SH-SY5Y (cell line): ENCODE measurements around the gene DDX50.

ENCODE experiments used
- GATA2 ChIP-seq: IDR thresholded peaks from 2 replicates; pipeline ENCODE4 v1.6.1; 2011; ENCODE audit warnings: mild to moderate bottlenecking, low read depth, low read length
- GATA3 ChIP-seq: IDR thresholded peaks from 2 replicates; pipeline ENCODE4 v1.6.1; 2011; ENCODE audit warnings: low read depth, mild to moderate bottlenecking, low read length, moderate library complexity

DDX50 gene, protein sequence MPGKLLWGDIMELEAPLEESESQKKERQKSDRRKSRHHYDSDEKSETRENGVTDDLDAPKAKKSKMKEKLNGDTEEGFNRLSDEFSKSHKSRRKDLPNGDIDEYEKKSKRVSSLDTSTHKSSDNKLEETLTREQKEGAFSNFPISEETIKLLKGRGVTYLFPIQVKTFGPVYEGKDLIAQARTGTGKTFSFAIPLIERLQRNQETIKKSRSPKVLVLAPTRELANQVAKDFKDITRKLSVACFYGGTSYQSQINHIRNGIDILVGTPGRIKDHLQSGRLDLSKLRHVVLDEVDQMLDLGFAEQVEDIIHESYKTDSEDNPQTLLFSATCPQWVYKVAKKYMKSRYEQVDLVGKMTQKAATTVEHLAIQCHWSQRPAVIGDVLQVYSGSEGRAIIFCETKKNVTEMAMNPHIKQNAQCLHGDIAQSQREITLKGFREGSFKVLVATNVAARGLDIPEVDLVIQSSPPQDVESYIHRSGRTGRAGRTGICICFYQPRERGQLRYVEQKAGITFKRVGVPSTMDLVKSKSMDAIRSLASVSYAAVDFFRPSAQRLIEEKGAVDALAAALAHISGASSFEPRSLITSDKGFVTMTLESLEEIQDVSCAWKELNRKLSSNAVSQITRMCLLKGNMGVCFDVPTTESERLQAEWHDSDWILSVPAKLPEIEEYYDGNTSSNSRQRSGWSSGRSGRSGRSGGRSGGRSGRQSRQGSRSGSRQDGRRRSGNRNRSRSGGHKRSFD

DNA sequence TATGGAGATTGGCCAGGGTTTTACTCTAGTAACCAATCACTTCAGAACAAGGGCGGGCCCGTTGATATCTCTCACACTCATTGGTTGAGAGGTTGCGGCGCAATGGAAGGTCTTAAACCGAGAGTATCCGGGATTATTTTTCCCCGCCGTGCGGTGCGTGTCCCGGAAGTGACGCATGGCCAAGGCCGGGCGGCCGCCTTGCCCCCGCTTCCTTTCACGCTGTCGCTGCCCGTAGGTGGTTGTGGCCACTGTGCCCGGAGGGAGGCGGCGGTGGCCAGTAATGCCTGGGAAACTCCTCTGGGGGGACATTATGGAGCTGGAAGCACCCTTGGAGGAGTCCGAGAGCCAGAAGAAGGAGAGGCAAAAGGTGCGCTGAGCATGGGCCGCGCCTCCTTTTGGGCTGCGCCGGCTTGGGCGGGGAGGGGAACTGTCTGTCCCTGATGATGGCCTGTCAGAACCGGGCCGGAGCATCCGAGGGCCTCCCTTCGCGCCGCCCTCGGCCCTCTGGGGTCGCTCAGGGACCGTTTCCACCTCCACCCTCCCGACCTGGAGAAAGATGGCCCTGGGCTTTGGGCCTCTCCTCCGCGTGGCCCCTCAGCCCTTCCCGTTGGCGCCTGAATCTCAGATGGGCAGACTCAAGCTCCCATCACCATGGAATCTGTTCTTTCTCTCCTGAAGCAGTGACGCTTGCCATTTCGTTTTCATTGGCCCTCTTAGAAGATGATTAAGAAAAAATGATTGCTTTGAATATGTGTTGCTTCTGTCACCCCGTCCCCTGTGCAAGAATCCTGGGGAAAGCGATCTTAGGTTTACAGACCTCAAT lies at the start of gene DDX50:
Gene DDX50, plus strand, starts transcription at position 211 of the 823 bp plus-strand sequence. Its CDS starts 70 bp downstream, at position 281.
- TF ChIP-seq GATA3, result no peak
- no peak for TF ChIP-seq GATA2

DNA sequence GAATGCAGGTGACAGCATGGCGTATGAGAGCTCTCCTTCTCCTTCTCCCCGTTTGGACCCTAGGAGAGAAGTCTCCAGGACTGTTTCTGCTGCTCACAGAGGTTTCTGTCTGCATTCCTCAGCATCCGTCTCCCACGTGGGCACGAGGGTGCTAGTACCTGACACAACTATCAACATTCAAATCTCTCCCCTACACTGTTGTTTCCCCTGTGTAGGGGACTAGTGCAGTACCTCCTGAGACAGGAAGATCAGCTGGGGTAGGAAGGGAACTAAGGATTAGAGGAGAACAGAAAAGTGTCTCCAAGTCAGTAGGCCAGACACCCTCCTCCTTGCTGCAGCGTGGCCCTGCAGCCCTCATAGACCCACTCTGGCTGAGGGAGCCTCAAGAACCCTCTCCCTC lies 44.8 kb upstream of the DDX50 start:
- TF ChIP-seq GATA2, result no peak
- no peak for TF ChIP-seq GATA3

DNA sequence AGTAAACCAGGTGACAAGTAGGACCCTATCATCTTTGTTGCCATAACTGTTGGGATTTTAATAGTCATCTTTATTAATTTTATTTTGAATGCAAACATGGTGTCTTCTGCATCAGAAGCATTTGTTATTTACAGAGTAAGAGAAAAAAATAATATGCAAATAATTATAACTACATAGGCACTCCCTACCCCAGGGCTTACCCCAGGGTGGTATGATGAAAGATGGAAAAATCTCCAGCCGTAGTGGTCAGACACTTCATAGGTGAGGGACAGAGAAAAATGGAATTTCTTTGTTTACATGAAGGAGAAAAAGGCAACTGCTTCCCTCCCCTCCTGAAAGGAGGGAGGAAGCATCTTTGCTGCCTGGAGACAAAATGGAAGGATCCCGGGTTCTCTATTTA lies 44.1 kb upstream of the DDX50 start:
- TF ChIP-seq GATA2 (no peak), GATA3 (no peak)

DNA sequence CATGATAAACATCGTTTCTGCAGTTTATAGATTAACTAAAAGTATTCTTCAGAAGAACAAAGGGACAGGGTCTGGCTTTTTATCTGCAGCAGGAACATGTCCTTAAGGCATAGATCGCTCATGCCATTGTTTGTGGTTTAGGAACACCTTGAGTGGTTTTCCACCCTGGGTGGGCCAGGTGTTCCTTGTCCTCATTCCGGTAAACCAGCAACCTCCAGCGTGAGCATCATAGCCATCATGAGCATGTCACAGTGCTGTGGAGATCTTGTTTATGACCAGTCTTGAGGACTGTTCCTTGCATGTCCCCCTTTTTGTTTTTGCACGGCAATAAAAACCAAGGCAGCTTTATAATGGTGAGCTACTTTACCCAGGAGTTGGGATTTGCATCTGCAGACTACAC lies 39.9 kb upstream of the DDX50 start:
- TF ChIP-seq GATA2, result no peak
- TF ChIP-seq GATA3, result no peak

DNA sequence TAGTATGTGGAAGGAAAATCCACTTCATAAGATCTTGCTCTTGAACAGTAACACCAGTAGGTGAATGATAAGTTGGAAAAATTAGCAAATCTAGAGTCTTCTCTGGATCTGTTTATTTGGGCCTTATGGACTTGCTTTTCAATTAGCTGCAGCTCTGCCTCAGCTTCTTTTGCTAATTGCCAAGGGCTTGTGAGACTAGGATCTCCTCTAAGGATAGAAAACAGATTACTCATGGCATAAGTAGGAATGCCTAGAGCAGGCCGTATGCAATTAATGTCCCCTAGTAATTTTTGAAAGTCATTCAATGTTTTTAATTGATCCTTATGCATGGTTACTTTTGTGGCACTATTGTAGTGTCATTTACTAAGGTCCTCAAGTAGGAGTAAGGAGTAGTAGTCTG lies 36.5 kb upstream of the DDX50 start:
- TF ChIP-seq GATA2 (no peak), GATA3 (no peak)

DNA sequence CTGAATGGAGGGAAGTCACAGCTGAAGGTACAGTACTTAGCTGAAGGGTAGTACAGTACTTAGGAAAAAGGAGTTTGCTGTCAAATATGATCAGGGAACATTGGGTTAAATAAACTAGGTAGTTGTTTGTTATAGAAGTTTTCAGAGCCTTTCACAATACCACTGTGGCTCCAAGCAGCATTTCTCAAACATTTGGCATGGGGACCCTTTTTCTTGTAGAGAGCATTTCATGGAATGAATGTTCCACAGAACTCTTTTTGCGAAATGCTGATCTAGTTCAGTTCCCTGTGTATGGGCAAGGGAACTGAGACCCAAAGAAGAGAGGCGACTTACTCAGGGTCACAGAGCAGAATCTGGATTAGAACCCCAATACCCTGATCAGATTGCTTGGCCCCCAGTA lies 31.5 kb upstream of the DDX50 start:
- TF ChIP-seq GATA2 (no peak), GATA3 (no peak)

DNA sequence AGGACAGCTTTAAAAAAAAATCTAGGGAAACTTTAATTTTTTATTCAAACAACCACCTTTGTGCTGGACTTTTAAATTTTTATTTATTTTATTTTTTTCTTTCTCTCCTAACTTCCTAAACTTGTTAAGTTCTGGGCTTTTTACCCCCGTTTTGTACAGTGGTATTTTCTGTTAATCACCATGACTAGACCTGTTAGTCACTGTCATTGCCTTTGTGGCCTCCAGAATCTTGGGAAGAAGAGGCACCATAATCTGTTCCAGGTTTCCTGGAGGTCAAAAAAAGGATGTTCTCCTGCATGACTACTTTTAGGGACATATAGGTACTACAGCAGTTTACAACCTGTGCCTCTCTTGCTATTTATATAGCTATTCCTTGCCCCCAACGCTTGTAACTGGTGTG lies 31.1 kb upstream of the DDX50 start:
- no peak for TF ChIP-seq GATA3
- no peak for TF ChIP-seq GATA2

DNA sequence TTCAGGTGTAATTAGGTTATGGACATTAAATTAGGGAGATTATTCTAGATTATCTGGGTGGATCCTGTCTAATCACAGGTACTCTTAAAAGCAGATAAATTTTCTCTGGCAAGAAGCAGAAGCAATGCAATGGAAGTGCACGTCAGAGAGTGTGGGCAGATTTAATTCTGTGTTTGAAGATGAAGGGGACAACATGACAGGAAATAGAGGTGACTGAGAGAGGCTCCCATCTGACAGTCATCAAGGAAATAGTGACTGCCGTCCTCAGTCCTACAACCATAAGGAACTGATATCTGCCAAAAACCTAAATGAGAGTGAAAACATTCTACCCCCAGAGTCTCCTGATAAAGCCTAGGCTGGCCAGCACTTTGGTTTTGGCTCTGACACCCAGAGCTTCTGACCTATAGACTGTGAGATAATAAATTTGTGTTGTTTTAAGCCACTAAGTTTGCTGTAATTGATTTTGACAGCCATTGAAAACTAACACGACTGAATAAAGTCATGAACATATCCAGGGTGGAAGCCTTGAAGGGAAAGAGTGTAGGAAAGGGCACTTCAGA lies 30.5 kb upstream of the DDX50 start:
- TF ChIP-seq GATA3 (no peak), GATA2 (no peak)

DNA sequence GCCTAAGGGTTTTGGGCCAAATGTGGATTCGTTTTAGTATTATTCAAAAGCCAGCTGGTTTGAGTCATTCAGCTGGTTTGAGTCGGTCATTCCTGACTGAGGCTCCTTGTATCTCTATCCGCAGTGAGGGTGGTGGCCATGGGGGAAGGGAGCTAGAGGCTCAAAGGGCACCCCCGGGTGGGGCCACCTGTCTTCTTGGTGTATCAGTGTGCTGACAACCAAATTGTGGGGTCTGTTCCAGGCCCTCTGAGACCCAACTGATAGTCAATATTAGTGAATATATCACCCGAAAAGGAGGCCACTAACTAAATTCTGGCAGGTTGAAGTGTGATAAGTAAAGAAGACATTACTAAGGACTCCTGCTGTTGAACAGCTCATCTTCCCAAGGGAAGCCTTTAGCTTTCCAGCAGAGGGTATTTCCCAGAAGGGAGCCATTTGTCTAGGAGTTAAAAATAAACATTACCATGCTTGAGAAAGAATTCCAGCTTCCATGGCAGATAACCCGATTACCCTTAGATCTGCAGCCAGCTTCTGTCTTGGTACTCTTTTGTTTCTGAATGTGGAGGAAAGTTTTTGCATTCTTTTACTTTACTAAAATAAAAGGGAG lies 29.9 kb upstream of the DDX50 start:
- no peak for TF ChIP-seq GATA2
- TF ChIP-seq GATA3, result no peak

DNA sequence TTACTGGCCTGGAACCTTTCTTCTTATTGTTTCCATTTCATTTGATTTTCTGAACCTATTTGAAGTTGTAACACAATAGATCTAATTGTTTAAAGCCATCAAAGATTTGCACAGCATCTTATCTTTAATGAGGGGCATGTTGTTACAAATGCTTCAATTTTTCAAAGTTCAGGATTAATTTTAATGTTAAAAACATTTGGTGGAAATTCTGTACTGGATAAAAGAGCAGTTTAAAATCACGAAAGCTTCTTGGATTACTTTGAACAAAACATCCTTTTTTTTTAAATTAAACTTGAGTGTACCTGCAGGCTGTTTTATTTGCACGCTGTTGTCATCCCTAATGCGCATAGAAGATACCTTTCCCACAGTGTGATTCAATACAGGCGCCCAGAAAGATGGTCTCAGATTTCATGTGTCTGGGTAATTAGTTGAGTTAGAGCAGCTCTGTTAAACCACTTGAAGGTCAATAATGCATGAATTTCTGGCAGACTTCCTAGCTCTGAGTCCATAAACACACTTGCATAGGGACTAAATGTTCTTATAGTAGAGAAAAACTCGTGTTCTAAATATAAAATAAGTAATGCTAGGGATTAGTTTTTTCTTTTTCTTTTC lies 29.3 kb upstream of the DDX50 start:
- TF ChIP-seq GATA2, result peak; percentile 24; the same call in 1 of the 2 replicates
- no peak for TF ChIP-seq GATA3

DNA sequence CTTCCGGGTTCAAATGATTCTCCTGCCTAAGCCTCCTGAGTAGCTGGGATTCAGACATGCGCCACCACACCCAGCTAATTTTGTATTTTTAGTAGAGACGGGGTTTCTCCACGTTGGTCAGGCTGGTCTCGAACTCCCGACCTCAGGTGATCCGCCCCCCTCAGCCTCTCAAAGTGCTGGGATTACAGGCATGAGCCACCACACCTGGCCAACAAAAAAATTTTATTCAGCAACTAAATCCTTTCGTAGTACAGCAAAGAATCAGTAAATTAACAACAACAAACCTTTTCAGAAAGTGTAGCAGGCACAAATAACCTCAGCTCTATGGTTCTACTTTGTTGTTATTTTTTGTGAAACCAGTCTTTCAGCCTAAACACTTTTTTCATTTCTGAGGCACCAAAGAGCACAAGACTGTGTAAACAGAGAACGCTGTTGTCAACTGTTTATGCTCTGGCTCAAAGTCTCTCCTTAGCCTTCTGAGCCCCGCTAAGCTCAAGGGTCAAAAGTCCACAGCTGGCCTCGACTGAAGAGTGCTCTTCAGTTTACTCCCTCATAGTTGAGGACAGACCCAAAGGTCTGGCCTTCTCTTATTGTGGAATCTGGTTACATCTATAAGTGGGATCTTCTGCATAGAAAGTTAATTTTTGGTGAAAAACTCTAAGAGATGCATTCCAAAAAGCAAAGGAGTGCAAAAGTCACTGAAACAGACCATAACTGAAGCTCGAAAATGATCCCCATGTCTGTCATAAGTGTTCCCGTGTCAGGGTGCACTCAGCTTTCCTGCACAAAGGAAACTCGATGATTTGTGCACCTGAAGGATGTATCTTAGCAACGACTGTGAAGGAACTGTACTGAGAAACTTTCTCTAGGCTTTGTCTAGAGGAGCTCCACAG lies 24.6 kb upstream of the DDX50 start:
- TF ChIP-seq GATA3 (no peak), GATA2 (no peak)

DNA sequence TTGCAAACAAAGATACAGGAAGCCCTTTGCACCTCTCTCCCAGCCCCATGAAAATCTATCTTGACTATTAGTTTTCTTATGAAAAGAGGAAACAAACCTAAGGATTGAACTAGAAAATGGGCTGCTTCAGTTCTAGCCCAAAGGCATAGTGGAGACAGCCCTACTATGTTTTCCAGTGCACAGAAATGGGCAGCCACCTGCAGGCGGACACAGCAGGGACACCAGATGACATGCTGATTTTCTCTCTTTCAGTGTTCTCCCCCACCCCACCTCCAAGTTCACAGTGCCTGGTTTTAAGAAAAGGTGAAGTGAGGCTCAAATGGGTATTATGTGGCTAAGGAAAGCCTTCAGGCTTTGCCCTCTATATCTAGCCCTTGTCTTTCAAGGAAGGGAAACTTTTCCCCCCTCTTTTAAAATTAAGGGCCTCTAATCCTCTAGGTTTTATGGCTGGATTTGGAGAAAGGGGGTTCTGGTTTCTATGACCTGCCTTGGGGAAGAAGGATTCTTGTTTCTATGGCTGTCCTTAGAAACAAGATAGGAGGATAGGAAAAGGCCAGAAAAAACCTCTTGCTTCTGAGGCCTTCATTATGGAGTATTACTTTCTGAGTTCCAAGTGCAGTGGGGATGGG lies 23.5 kb upstream of the DDX50 start:
- no peak for TF ChIP-seq GATA2
- TF ChIP-seq GATA3, result no peak
